HG03521 (cell line): ENCODE results near the gene SPDEF.

ENCODE experiments used
- ATAC-seq: cut with Tn5 transposase; IDR thresholded peaks from one replicate; pipeline ENCODE4 v1.9.1; 2021; ENCODE audit warnings: mild to moderate bottlenecking, moderate library complexity; ENCODE audit not compliant: unreplicated experiment

Gene SPDEF

GRCh38 chr6:34517461-34517881, 38.7 kb downstream of the SPDEF start:
- no peak for ATAC-seq

GRCh38 chr6:34516391-34517324, 39.5 kb downstream of the SPDEF start:
- no peak for ATAC-seq

GRCh38 chr6:34515473-34516387, 40.4 kb downstream of the SPDEF start:
- no peak for ATAC-seq

GRCh38 chr6:34514593-34515472, 41.3 kb downstream of the SPDEF start:
- no peak for ATAC-seq

GRCh38 chr6:34514112-34514511, 42.0 kb downstream of the SPDEF start:
- ATAC-seq, result no peak

GRCh38 chr6:34513646-34514045, 42.5 kb downstream of the SPDEF start:
- ATAC-seq, result no peak

GRCh38 chr6:34512738-34513115, 43.4 kb downstream of the SPDEF start:
- no peak for ATAC-seq

GRCh38 chr6:34511915-34512737, 44.0 kb downstream of the SPDEF start:
- ATAC-seq, result no peak

GRCh38 chr6:34511214-34511914, 44.8 kb downstream of the SPDEF start:
- ATAC-seq, result no peak

GRCh38 chr6:34510299-34510698, 45.8 kb downstream of the SPDEF start:
- ATAC-seq, result no peak

- no peak for ATAC-seq
Measured at GRCh38 chr6:34509782-34510181, 46.3 kb downstream of the SPDEF start.

GRCh38 chr6:34508425-34508824, 47.7 kb downstream of the SPDEF start:
- no peak for ATAC-seq

GRCh38 chr6:34506718-34507117, 49.4 kb downstream of the SPDEF start:
- ATAC-seq, result no peak

- ATAC-seq, result no peak
Measured at GRCh38 chr6:34497411-34497810, 58.7 kb downstream of the SPDEF start.

- ATAC-seq, result no peak
Measured at GRCh38 chr6:34496103-34496685, 59.9 kb downstream of the SPDEF start.

GRCh38 chr6:34494973-34495372, 61.2 kb downstream of the SPDEF start:
- ATAC-seq, result no peak

- ATAC-seq, result no peak
Measured at GRCh38 chr6:34493344-34493743, 62.8 kb downstream of the SPDEF start.

- ATAC-seq, result no peak
Measured at GRCh38 chr6:34491091-34491430, 65.1 kb downstream of the SPDEF start.
